A673 (cell line): ENCODE measurements around the gene GARIN1A. TPM values are rescaled to one million over a fixed set of nuclear protein-coding genes. Genes with fewer than 3 reads are reported as not detected.

Source experiments
- BruUV-seq: library from RNA; stranded (reverse); fragments of 400-500 nt; replicated peaks from 2 replicates; lab custom pipeline; 2021; lab: Mats Ljungman, UMichigan
- CTCF ChIA-PET: fragments of 300-600 bp; sonication (Branson Sonifier 250); formaldehyde crosslinking; loops from one replicate; lab custom pipeline; 2022; ENCODE audit warnings: antibody characterized with exemption; lab: Charles Lee
- POLR2A ChIA-PET: fragments of 300-600 bp; sonication (Branson Sonifier 250); formaldehyde crosslinking; loops from one replicate; lab custom pipeline; 2022; ENCODE audit warnings: antibody characterized with exemption; ENCODE audit not compliant: low non-redundant PET; lab: Charles Lee
- DNase-seq: peaks from one replicate; pipeline ENCODE4 v3.0.0-alpha.2; 2015; ENCODE audit warnings: low spot score
- H3K27ac ChIP-seq: fragments of 200-600 bp; sonication (generic); 2 replicates; pipeline ENCODE4 v1.5.1; 2016; ENCODE audit warnings: mixed run types, low read depth, mild to moderate bottlenecking, mixed read lengths, antibody characterized with exemption, low read length; ENCODE audit not compliant: poor library complexity, severe bottlenecking
- H3K27me3 ChIP-seq: fragments of 200-600 bp; sonication (generic); replicated peaks from 2 replicates; pipeline ENCODE4 v1.6.1; 2017; ENCODE audit warnings: mixed run types, low read depth, mild to moderate bottlenecking, mixed read lengths, antibody characterized with exemption, low read length; ENCODE audit not compliant: insufficient read depth, poor library complexity
- H3K36me3 ChIP-seq: fragments of 200-600 bp; sonication (generic); 2 replicates; pipeline ENCODE4 v1.6.1; 2016; ENCODE audit warnings: mixed run types, mild to moderate bottlenecking, mixed read lengths, antibody characterized with exemption, low read length; ENCODE audit not compliant: insufficient read depth, poor library complexity, severe bottlenecking
- H3K4me1 ChIP-seq: fragments of 200-600 bp; sonication (generic); 2 replicates; pipeline ENCODE4 v1.6.1; 2017; ENCODE audit warnings: mixed run types, mild to moderate bottlenecking, mixed read lengths, antibody characterized with exemption, low read length; ENCODE audit not compliant: insufficient read depth, poor library complexity, severe bottlenecking
- H3K4me3 ChIP-seq: fragments of 200-600 bp; sonication (generic); 2 replicates; pipeline ENCODE4 v1.5.1; 2016; ENCODE audit warnings: low read depth, mixed run types, mild to moderate bottlenecking, mixed read lengths, low read length; ENCODE audit not compliant: poor library complexity, severe bottlenecking
- H3K9me3 ChIP-seq: fragments of 200-600 bp; sonication (generic); 2 replicates; pipeline ENCODE4 v1.6.1; 2016; ENCODE audit warnings: mixed run types, low read depth, mild to moderate bottlenecking, mixed read lengths, antibody characterized with exemption, low read length; ENCODE audit not compliant: poor library complexity, severe bottlenecking
- EZH2 ChIP-seq: fragments of 200-600 bp; sonication (generic); IDR thresholded peaks from 2 replicates; pipeline ENCODE4 v1.6.1; 2017; ENCODE audit warnings: borderline replicate concordance, low read depth, mild to moderate bottlenecking, mixed read lengths, antibody characterized with exemption, low read length; ENCODE audit not compliant: poor library complexity, severe bottlenecking
- intact Hi-C: fragments of 100-400 bp; cut with micrococcal nuclease; formaldehyde crosslinking; loops from one replicate; pipeline ENCODE4 v1.10.0; 2022; ENCODE audit not compliant: unreplicated experiment
- total RNA-seq: library from RNA; stranded (reverse); gene quantifications from 2 replicates; pipeline ENCODE4 v1.2.3, GENCODE V29; 2021
- TF ChIP-seq, protein P1 (sequence below): fragments of 300-800, 200-600 bp; sonication (generic); conservative IDR thresholded peaks from 2 replicates; pipeline ENCODE4 v1.5.1; 2017; ENCODE audit warnings: low read depth, mild to moderate bottlenecking, antibody characterized with exemption, low read length, moderate library complexity, mixed read lengths

Gene GARIN1A
- total RNA-seq, 1 experiment from 2014 or later: 1.8 TPM

DNA sequence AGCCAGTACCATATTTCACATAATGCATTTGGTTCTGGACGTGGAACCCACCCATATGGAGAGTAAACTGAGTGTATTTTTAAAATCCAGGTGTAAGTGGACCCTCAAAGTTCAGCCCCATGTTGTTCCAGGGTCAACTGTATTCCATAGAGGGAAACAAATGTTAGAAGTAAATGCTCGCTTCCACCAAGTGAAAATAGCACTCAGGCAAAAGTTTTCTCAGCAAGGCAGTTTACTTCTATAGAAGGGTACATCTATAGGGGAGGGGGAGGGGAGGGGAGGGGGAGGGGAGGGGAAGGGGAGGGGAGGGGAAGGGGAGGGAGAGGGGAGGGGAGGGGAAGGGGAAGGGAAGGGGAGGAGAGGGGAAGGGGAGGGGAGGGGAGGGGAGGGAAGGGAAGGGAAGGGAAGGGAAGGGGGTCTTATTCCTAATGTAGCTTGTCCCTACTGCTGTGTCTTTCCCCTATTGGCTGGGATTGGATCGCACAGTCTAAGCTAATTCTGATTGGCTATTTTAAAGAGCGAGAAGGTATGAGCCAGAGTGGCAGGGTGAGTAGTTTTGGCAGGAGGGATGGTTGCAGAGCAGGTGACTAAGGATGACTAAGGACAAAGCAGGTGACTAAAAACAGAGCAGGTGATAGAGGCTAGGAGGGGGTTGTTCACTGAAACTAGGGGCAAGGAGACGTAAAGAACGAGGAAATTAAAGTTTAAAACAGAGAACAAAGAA is 29.1 kb downstream of the GARIN1A start:
- Histone ChIP-seq H3K4me1 (no peaks in the 10 kb centered on the region), H3K27ac (no peak overlapping the region), H3K9me3 (no peaks in the 10 kb centered on the region), H3K27me3 (peaks cover 4% of the 10 kb centered on the region), H3K4me3 (no peak overlapping the region), H3K36me3 (no peaks in the 10 kb centered on the region)
- CTCF ChIA-PET: no interaction called here
- BruUV-seq: no TSS peak
- TF ChIP-seq, protein P1, sequence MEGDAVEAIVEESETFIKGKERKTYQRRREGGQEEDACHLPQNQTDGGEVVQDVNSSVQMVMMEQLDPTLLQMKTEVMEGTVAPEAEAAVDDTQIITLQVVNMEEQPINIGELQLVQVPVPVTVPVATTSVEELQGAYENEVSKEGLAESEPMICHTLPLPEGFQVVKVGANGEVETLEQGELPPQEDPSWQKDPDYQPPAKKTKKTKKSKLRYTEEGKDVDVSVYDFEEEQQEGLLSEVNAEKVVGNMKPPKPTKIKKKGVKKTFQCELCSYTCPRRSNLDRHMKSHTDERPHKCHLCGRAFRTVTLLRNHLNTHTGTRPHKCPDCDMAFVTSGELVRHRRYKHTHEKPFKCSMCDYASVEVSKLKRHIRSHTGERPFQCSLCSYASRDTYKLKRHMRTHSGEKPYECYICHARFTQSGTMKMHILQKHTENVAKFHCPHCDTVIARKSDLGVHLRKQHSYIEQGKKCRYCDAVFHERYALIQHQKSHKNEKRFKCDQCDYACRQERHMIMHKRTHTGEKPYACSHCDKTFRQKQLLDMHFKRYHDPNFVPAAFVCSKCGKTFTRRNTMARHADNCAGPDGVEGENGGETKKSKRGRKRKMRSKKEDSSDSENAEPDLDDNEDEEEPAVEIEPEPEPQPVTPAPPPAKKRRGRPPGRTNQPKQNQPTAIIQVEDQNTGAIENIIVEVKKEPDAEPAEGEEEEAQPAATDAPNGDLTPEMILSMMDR: no peak
- TF ChIP-seq EZH2: no peak
- POLR2A ChIA-PET: no interaction called here
- intact Hi-C loops: no loop called here
- no peak for DNase-seq

DNA sequence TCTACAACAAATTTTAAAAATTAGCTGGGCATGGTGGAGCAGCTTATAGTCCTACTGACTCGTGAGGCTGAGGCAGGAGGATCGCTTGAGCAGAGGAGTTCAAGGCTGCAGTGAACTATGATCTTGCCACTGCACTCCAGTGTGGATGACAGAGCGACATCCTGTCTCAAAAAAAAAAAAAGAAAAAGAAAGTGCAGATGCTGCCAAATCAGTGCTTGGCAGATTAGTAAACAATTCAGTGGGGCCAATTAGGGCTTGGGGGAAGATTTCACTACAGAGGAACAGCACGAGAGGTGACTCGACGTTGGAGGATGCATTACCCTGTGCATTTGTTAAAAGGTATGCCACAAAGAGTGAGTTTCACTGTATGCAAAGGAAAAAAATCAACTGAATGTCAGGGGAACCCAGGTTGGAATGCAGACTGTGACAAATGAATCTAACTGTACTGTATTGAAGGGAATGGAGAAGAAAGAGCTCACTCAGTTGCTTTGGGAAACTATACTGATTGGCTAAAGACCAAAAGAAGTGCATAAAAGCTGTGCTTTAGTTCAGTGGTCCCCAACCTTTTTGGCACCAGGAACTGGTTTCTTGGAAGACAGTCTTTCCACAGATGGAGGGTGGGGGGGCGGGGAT is 31.6 kb downstream of the GARIN1A start:
- no peak overlapping the region for H3K27ac ChIP-seq
- CTCF ChIA-PET: no interaction called here
- DNase-seq: no peak
- intact Hi-C loops: no loop called here
- no peaks in the 10 kb centered on the region for H3K4me1 ChIP-seq
- BruUV-seq: no TSS peak
- H3K9me3 ChIP-seq: no peaks in the 10 kb centered on the region
- no peaks in the 10 kb centered on the region for H3K27me3 ChIP-seq
- no peaks in the 10 kb centered on the region for H3K36me3 ChIP-seq
- no peak overlapping the region for H3K4me3 ChIP-seq
- TF ChIP-seq EZH2: no peak
- TF ChIP-seq, protein P1: no peak
- POLR2A ChIA-PET: interaction anchor here (0.7 kb wide), 1 partner anchor 19 kb away, joined by 6 read pairs; no protein-coding TSS in a partner anchor

DNA sequence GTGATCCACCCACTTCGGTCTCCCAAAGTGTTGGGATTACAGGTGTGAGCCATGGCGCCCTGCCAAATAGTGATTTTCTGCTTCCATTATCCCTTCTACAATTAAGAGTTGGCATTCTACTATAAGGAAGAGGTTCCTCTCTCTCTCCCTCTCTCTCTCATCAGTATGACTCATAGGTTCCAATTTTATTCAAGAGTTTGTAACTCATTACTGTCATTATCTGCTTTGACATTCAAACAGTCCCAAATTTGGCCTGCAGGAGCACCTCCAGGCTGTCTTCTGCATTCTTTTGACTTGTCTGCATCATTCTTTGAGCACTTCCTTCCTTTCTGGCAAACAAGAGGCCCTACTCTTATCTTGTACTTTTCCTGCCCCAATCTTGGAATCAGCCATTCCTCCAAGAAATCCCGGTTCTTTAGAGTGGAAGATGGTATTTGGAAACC is 33.8 kb downstream of the GARIN1A start:
- ChIA-PET CTCF (interaction anchor here (0.7 kb wide), 1 partner anchor 9 kb away, joined by 13 read pairs; no protein-coding TSS in a partner anchor), POLR2A (no interaction called here)
- Histone ChIP-seq H3K4me3 (no peak overlapping the region), H3K4me1 (no peaks in the 10 kb centered on the region), H3K9me3 (no peaks in the 10 kb centered on the region), H3K27ac (no peak overlapping the region), H3K27me3 (no peaks in the 10 kb centered on the region), H3K36me3 (no peaks in the 10 kb centered on the region)
- BruUV-seq: no TSS peak
- intact Hi-C loops: no loop called here
- no peak for TF ChIP-seq EZH2
- TF ChIP-seq, protein P1: no peak
- peak; percentile 75 for DNase-seq
